VCaP (cell line): Measurements from ENCODE around the gene EMC9.

Experiments
- H3K27ac ChIP-seq: fragments of 450-650 bp; 2 replicates; pipeline ENCODE4 v1.5.1; 2017
- TF ChIP-seq, protein P1 (sequence below): fragments of 450-650 bp; conservative IDR thresholded peaks from 2 replicates; pipeline ENCODE4 v1.5.1; 2017; ENCODE audit warnings: mild to moderate bottlenecking, moderate library complexity

The EMC9 gene

DNA sequence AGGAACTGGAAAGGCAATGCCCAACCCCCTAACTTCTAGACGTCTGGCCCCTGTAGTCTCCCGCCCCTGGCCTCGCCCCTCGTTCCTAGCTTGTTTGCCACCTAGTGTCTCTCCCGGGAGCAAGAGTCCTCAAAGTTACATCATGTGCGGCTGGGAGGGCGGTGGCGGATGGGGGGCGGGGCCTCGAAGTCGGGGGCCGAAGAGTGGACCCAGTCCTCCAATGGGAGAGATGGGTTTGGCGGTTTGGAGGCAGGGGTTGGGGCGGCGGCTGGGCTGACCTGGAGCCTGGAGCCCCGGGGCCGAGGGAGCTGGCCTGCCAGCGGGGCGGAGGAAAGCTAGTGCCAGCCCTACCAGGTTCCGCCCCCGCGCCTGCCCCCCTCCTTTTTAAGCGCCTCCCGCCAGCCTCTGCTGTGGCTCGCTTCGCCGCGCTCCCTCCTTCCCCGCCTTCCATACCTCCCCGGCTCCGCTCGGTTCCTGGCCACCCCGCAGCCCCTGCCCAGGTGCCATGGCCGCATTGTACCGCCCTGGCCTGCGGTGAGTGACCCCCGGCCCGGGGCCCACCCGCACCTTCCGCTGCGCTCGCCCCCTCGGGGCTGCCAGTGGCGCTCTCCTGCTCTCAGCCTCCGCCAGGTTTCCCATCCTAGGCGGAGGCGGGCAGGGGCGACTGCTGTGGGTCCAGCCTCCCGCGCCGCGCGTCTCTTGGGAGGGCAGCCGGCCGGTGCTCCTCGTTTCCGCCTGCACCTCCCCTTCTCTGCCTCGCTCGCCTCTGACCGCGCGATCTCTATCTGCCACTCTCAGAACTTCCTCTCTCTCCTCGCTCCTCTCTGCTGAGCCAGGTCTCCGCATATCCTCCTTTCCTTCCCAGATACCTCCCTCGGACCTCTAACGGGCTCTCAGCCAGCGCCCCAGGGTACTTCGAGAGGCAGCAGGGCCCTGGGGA, 47.2 kb downstream of the EMC9 start, which contains the start of gene PCK2:
PCK2 (plus strand) TSS at position 411 of the 940 bp plus-strand sequence; CDS start at position 506, 95 bp downstream.
- H3K27ac ChIP-seq: peak within 1 kb of the TSS; percentile 84
- TF ChIP-seq, protein P1, sequence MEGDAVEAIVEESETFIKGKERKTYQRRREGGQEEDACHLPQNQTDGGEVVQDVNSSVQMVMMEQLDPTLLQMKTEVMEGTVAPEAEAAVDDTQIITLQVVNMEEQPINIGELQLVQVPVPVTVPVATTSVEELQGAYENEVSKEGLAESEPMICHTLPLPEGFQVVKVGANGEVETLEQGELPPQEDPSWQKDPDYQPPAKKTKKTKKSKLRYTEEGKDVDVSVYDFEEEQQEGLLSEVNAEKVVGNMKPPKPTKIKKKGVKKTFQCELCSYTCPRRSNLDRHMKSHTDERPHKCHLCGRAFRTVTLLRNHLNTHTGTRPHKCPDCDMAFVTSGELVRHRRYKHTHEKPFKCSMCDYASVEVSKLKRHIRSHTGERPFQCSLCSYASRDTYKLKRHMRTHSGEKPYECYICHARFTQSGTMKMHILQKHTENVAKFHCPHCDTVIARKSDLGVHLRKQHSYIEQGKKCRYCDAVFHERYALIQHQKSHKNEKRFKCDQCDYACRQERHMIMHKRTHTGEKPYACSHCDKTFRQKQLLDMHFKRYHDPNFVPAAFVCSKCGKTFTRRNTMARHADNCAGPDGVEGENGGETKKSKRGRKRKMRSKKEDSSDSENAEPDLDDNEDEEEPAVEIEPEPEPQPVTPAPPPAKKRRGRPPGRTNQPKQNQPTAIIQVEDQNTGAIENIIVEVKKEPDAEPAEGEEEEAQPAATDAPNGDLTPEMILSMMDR: peak; percentile 15; the same call in 1 of the 2 replicates

DNA sequence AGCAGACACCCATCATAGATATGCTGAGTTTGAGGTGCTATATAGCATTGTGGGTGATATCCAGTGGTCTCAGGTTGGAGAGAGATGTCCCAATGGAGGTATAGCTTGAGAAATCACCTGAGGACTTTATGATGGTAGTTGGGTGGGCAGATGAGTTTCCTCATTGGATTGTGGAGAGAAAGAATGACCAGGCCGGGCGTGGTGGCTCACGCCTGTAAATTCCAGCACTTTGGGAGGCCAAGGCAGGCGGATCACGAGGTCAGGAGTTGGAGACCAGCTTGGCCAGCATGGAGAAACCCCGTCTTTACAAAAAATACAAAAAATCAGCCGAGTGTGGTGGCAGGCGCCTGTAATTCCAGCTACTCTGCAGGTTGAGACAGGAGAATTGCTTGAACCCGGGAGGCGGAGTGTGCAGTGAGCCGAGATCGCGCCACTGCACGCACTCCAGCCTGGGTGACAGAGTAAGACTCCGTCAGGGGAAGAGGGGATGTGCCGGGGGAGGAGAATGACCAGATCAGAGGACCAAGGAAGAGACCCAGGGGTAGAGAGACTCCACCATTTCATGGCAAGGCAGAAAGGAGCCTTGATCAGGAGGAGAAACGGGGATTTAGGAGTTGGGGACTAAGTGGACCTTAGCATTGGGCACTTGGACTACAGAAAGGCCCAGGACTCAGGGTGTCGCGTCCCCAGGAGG, 48.0 kb downstream of the EMC9 start:
- TF ChIP-seq, protein P1: no peak
- peak overlapping the region; percentile 84 for H3K27ac ChIP-seq

DNA sequence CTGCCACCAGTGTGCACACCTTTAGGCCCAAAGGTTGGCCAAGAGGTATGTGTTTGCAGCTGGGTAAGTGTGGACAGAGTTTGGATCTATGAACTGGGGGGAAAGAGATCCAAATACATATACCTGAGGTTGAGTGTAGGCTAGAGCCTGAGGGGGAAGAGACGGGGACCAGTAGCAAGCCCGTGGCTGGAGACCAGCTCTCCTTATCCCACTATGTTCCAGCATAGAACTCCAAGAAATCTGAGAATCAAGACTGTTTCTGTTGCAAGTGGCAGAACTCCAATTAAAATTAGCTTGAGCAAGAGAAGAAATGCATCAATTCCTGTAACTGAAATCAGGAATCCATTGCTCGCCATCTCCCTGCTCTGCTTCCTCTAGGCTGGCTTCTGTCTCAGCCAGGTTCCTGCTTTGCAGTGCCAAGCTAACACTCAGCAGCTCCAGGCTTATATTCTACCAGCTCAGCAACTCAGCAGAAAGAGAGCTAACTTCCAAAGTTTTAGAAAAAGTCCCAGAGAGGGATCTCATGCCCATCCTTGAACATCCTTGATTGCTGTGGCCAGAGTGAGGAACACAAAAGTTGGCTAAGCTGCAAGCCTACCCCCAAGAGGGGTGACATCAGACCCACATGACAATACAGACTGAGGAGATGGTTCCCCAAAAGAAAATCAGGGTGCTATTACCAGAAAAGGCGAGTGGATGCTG, 48.7 kb downstream of the EMC9 start:
- no peak overlapping the region for H3K27ac ChIP-seq
- TF ChIP-seq, protein P1: no peak

DNA sequence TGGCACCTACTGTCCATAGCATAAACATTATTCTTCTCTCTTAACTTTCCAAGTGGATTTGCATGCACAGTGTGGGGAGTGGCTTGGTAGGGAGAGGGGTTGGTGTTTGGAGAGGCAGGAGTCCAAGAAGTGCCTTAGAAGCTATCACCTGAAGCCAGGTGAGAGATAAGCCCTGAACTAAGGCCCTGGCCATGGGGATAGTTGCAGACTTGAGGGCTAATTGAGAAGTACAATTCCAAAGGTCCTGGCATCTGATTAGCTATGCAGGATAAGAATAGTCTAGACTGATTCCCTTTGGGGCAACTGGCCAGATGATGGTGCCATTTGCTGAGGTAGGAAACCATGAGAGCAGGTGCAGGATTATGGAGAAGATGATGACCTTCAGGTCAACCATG, 49.3 kb downstream of the EMC9 start:
- TF ChIP-seq, protein P1: no peak
- H3K27ac ChIP-seq: no peak overlapping the region

DNA sequence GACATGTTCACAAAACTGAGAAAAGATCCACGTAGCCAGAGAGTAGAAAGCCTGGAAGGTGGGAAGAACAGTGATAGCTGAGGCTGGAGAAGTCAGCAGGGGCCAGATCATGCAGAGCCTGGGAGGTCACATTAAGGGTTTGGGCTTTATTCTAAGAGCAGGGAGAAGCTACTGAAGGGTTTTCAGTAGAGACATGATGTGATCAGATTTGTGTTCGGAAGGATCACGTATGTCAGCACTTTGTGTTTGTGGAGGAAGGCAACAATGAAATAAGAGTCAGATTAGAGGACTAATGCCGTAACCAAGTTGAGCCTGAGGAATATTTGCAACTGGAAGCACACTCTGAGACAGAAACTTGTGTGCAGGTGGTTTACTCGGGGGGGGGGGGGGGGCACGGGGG, 51.5 kb downstream of the EMC9 start:
- TF ChIP-seq, protein P1: no peak
- H3K27ac ChIP-seq: no peak overlapping the region
